Central memory CD4-positive, alpha-beta T cell (primary cell): ENCODE measurements around the gene DDHD1.
"Not testable (repeated sequence)": the region's sequence is repeated elsewhere in the genome, so short reads cannot be mapped to it uniquely, and the experiment has no call there.

Source experiments
- DNase-seq: peaks from one replicate; pipeline ENCODE4 v3.0.0; 2022

DDHD1 gene

GRCh38 chr14:53106768-53107167 lies 46.4 kb downstream of the DDHD1 start:
- no peak for DNase-seq

GRCh38 chr14:53103636-53104340 lies 49.3 kb downstream of the DDHD1 start:
- DNase-seq = no peak

- no peak for DNase-seq
These were observed 59.9 kb downstream of the DDHD1 start for GRCh38 chr14:53093206-53093605.

GRCh38 chr14:53090853-53091252 lies 62.3 kb downstream of the DDHD1 start:
- no peak for DNase-seq

GRCh38 chr14:53084954-53085353 lies 68.2 kb downstream of the DDHD1 start:
- DNase-seq = not testable (repeated sequence)

GRCh38 chr14:53064475-53064874 lies 88.6 kb downstream of the DDHD1 start:
- DNase-seq = no peak

GRCh38 chr14:53062856-53063255 lies 90.3 kb downstream of the DDHD1 start:
- no peak for DNase-seq

GRCh38 chr14:53060046-53060445 lies 93.1 kb downstream of the DDHD1 start:
- DNase-seq = no peak

- peak; percentile 22 for DNase-seq
These were observed 98.1 kb downstream of the DDHD1 start for GRCh38 chr14:53055003-53055402.

GRCh38 chr14:53054457-53054856 lies 98.7 kb downstream of the DDHD1 start:
- no peak for DNase-seq

GRCh38 chr14:53048631-53049030 lies 104.5 kb downstream of the DDHD1 start:
- DNase-seq = no peak

- DNase-seq = no peak
These were observed 105.6 kb downstream of the DDHD1 start for GRCh38 chr14:53047307-53048069.

GRCh38 chr14:53044486-53044885 lies 108.6 kb downstream of the DDHD1 start:
- no peak for DNase-seq

GRCh38 chr14:53043027-53043581 lies 110.0 kb downstream of the DDHD1 start:
- no peak for DNase-seq

GRCh38 chr14:53042480-53042879 lies 110.6 kb downstream of the DDHD1 start:
- DNase-seq = no peak

GRCh38 chr14:53041067-53041466 lies 112.1 kb downstream of the DDHD1 start:
- no peak for DNase-seq

- no peak for DNase-seq
These were observed 114.5 kb downstream of the DDHD1 start for GRCh38 chr14:53038629-53039028.

- DNase-seq = no peak
These were observed 116.1 kb downstream of the DDHD1 start for GRCh38 chr14:53037016-53037415.

- no peak for DNase-seq
These were observed 117.5 kb downstream of the DDHD1 start for GRCh38 chr14:53035336-53036210.

GRCh38 chr14:53034688-53035230 lies 118.4 kb downstream of the DDHD1 start:
- DNase-seq = no peak

GRCh38 chr14:53034036-53034435 lies 119.1 kb downstream of the DDHD1 start:
- DNase-seq = no peak

GRCh38 chr14:53032838-53033390 lies 120.2 kb downstream of the DDHD1 start:
- DNase-seq = no peak
